Lower leg skin (tissue), 4 donors: ENCODE measurements around the gene C4orf46. TPM values are rescaled to one million over a fixed set of nuclear protein-coding genes. Genes with fewer than 3 reads are reported as not detected.

Experiments
- DNase-seq, 2 donors: peaks; one replicate each; pipeline ENCODE4 v3.0.0-alpha.2; 2019; ENCODE audit warnings: low spot score in 2 of 2
- H3K4me3 ChIP-seq: fragments of 200-600 bp; sonication (generic); 2 replicates; pipeline ENCODE4 v1.5.1; 2017; ENCODE audit warnings: mild to moderate bottlenecking, low read depth; ENCODE audit not compliant: poor library complexity, severe bottlenecking
- POLR2A ChIP-seq, 2 donors: fragments of 450-650 bp; IDR thresholded peaks; one replicate each; pipeline ENCODE4 v1.6.1; 2016 to 2017; ENCODE audit warnings: antibody characterized with exemption in 2 of 2, mild to moderate bottlenecking in 1 of 2, moderate library complexity in 1 of 2
- WGBS, 2 donors: methylation state at CpG; one replicate each; pipeline ENCODE4 v1.1.5; 2018; 5-methylcytosine and 5-hydroxymethylcytosine counted together
- intact Hi-C: fragments of 100-400 bp; cut with DNase I; formaldehyde crosslinking; loops from one replicate; pipeline ENCODE4 v1.15.0; 2023; ENCODE audit warnings: low total_unique reads
- total RNA-seq, 4 donors: library from RNA; depleted of rRNA; stranded (reverse); fragments of >200 nt; gene quantifications; one replicate each; pipeline ENCODE4 v1.1.0, GENCODE V29; 2016
- TF ChIP-seq, protein P1 (sequence below), 3 donors: fragments of 450-650 bp; IDR thresholded peaks; one replicate each; pipeline ENCODE4 v1.5.1; 2016; ENCODE audit warnings: antibody characterized with exemption in 3 of 3, mild to moderate bottlenecking in 3 of 3, moderate library complexity in 2 of 3

C4orf46 gene
- total RNA-seq, 4 donors from 2014 or later: 1.1 to 3.1 (median 1.5) TPM

DNA sequence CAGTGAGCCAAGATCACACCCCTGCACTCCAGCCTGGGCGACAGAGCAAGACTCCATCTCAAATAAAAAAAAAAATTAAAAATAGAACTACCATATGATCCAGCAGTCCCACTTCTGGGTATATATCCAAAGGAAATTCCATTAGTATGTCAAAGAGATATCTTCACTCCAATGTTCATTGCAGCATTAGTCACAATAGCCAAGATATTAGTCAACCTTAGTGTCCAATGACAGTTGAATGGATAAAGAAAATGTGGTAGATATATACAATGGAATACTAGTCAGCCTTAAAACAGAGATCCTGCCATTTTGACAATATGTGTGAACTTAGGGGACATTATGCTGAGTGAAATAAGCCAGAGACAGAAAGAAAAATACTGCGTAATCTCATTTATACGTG, 49.4 kb downstream of the C4orf46 start:
- WGBS, 2 donors: 96 to 100% methylated on average over 3 of the region's 3 CpGs
- DNase-seq: no peak
- intact Hi-C loops: loop anchor here (10.0 kb wide), 1 partner anchor 637 kb away; no protein-coding TSS in a partner anchor
- TF ChIP-seq, protein P1, sequence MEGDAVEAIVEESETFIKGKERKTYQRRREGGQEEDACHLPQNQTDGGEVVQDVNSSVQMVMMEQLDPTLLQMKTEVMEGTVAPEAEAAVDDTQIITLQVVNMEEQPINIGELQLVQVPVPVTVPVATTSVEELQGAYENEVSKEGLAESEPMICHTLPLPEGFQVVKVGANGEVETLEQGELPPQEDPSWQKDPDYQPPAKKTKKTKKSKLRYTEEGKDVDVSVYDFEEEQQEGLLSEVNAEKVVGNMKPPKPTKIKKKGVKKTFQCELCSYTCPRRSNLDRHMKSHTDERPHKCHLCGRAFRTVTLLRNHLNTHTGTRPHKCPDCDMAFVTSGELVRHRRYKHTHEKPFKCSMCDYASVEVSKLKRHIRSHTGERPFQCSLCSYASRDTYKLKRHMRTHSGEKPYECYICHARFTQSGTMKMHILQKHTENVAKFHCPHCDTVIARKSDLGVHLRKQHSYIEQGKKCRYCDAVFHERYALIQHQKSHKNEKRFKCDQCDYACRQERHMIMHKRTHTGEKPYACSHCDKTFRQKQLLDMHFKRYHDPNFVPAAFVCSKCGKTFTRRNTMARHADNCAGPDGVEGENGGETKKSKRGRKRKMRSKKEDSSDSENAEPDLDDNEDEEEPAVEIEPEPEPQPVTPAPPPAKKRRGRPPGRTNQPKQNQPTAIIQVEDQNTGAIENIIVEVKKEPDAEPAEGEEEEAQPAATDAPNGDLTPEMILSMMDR (IDR thresholded peaks at IDR 0.05): no peak
- no peak for TF ChIP-seq POLR2A (IDR thresholded peaks at IDR 0.05)
- H3K4me3 ChIP-seq: no peak overlapping the region

DNA sequence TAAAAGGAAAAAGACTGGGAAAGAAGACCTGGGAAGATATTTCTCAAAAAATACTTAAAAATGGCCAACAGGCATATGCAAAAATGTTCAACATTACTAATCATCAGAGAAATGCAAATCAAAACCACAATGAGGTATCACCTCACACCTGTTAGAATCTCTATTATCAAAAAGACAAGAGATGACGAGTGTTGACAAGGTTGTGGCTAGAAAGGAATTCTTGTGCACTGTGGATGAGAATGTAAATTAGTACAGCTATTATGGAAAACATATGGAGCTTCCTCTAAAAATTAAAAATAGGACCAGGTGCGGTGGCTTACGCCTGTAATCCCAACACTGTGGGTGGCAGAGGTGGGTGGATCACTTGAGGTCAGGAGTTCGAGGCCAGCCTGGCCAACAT, 50.0 kb downstream of the C4orf46 start:
- WGBS, 2 donors: 65 to 76% methylated on average over 4 of the region's 4 CpGs
- TF ChIP-seq, protein P1 (IDR thresholded peaks at IDR 0.05): no peak
- TF ChIP-seq POLR2A (IDR thresholded peaks at IDR 0.05): no peak
- intact Hi-C loops: loop anchor here (10.0 kb wide), 1 partner anchor 637 kb away; no protein-coding TSS in a partner anchor
- no peak overlapping the region for H3K4me3 ChIP-seq
- no peak for DNase-seq

DNA sequence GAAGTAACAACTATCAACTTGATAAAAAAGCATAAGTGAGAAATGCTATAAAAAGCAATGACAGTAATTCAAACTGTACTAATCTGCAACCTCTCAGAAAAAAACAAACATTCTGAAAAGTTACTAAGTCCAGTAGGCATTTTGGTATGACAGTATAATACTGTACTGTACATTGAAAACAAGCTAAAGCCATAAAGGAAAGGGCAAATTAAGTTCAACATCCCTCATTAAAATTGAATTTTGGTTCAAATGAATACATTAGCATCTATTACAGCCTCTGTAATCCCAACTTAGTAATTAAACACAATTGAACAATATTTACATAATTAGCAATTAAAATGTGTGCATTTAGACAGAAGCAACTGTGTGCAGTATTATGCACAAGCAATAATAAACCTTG, 53.7 kb downstream of the C4orf46 start:
- no peak overlapping the region for H3K4me3 ChIP-seq
- DNase-seq: no peak
- intact Hi-C loops: loop anchor here (10.0 kb wide), 1 partner anchor 223 kb away; no protein-coding TSS in a partner anchor
- TF ChIP-seq, protein P1 (IDR thresholded peaks at IDR 0.05): no peak
- no peak for TF ChIP-seq POLR2A (IDR thresholded peaks at IDR 0.05)

Other genes starting within 250 kb of the C4orf46 start
- under 1 TPM in 1 of 4 donors, not detected in 3; 0.10 TPM for gene RXFP1, start 150.0 kb downstream of the C4orf46 start, total RNA-seq
- 100 to 1,000 TPM in 1 of 4 donors, 10 to 100 TPM in 3; 34.6 to 118 (median 58.4) TPM for gene ETFDH, start 409 bp upstream of the C4orf46 start, total RNA-seq
- gene PPID, start 51.5 kb upstream of the C4orf46 start, total RNA-seq: 10 to 100 TPM; 10.6 to 24.1 (median 17.9) TPM
- 10 to 100 TPM; 20.5 to 47.5 (median 38.8) TPM for gene FNIP2, start 97.1 kb upstream of the C4orf46 start, total RNA-seq